Effector memory CD8-positive, alpha-beta T cell (primary cell): ENCODE data around the gene URB2.
A peak's percentile ranks its signal among the peaks of the same experiment; 100 is the strongest.
"Not testable (repeated sequence)": the region's sequence is repeated elsewhere in the genome, so short reads cannot be mapped to it uniquely, and the experiment has no call there.

Experiments used
- ATAC-seq: fragments of 150-1000 bp; cut with Tn5 transposase; replicated peaks from 2 replicates; pipeline ENCODE4 v1.10.0; 2021; ENCODE audit warnings: mild to moderate bottlenecking, moderate library complexity
- DNase-seq, 3 experiments: peaks; one replicate each; pipeline ENCODE4 v3.0.0; 2021
- H3K27ac Mint-ChIP-seq, 2 donors: one replicate each; pipeline ENCODE4 v1.8.0; 2022; ENCODE audit warnings: mild to moderate bottlenecking in 2 of 2, mixed read lengths in 2 of 2, moderate library complexity in 2 of 2
- H3K27me3 Mint-ChIP-seq, 2 donors: one replicate each; pipeline ENCODE4 v1.8.0; 2022; ENCODE audit warnings: mixed read lengths in 2 of 2
- H3K36me3 Mint-ChIP-seq: one replicate; pipeline ENCODE4 v1.8.0; 2022; ENCODE audit warnings: mild to moderate bottlenecking, moderate library complexity, mixed read lengths; ENCODE audit not compliant: insufficient read depth
- H3K4me1 Mint-ChIP-seq, 2 donors: one replicate each; pipeline ENCODE4 v1.8.0; 2022; ENCODE audit warnings: low read depth in 2 of 2, mixed read lengths in 2 of 2
- H3K4me3 Mint-ChIP-seq, 2 donors: one replicate each; pipeline ENCODE4 v1.8.0; 2022; ENCODE audit warnings: mild to moderate bottlenecking in 2 of 2, mixed read lengths in 2 of 2, moderate library complexity in 2 of 2
- H3K9me3 Mint-ChIP-seq, 2 donors: one replicate each; pipeline ENCODE4 v1.8.0; 2022; ENCODE audit warnings: mixed read lengths in 2 of 2

Gene URB2

DNA sequence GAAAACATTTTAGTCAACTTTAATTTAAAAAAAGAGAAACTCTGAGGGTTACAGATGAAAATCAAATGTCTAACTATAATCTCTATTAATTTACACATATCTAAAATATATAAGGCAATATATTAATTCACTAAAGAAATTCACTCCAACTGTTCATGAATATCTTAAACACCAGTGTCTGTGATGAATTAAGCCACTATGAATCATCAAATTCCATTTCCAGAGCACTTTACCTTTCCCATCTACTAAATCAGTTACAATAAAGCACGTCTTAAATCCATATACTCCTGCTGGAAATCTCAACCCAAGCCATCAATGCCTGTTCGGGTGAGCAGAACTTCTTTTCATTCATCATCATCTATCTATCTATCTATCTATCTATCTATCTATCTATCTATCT, 4.4 kb upstream of the URB2 start:
- H3K36me3 Mint-ChIP-seq = peaks cover 12% of the 10 kb centered on the region
- H3K27me3 Mint-ChIP-seq = no peaks in the 10 kb centered on the region
- H3K9me3 Mint-ChIP-seq = no peaks in the 10 kb centered on the region
- no peak overlapping the region for H3K27ac Mint-ChIP-seq
- DNase-seq (no peak), ATAC-seq (no peak)
- no peak overlapping the region for H3K4me3 Mint-ChIP-seq
- peaks cover 40 to 57% of the 10 kb centered on the region in 2 donors for H3K4me1 Mint-ChIP-seq

DNA sequence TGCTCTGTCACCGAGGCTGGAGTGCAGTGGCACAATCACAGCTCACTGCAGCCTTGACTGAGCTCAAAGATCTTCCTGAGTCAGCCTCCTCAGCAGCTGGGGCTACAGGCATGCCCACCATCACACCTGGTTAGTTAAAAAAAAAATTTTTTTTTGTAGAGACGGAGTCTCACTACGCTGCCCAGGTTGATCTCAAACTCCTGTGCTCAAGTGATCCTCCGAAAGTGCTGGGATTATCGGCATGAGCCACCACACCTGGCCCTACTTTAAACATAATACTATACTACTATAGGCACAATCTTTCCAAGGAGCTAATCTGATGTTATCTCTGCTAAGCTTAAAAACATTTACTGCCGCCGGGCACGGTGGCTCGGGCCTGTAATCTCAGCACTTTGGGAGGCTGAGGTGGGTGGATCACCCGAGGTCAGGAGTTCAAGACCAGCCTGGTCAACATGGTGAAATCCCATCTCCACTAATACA, 3.4 kb upstream of the URB2 start:
- H3K4me3 Mint-ChIP-seq = not testable (repeated sequence)

DNA sequence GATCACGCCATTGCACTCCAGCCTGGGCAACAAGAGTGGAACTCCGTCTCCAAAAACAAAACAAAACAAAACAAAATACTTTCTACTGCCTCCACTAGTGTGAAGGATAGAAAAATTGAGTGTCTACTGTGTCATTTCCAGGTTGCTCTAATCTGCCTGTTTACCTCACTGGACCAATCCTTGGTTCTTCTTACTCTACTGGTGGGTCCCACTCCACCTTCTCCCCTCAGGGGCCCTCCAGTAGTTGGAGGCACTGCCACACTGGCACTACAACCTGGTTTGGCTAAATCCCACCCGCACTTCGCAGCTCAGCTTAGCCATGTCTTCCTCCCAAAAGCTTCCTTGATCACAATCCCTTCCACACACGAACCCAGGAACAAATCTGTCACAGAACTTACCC, 2.8 kb upstream of the URB2 start:
- H3K36me3 Mint-ChIP-seq = peaks cover 12% of the 10 kb centered on the region
- DNase-seq (no peak), ATAC-seq (no peak)
- H3K9me3 Mint-ChIP-seq = no peaks in the 10 kb centered on the region
- H3K4me3 Mint-ChIP-seq = peak overlapping the region in 1 of 2 donors; percentile 94
- H3K27ac Mint-ChIP-seq = peak overlapping the region in 1 of 2 donors; percentile 42
- peaks cover 45 to 67% of the 10 kb centered on the region in 2 donors for H3K4me1 Mint-ChIP-seq
- H3K27me3 Mint-ChIP-seq = no peaks in the 10 kb centered on the region

More for the DNA sequence above, 3.4 kb upstream of the URB2 start:
- not testable (repeated sequence) for DNase-seq, H3K27me3 Mint-ChIP-seq, H3K9me3 Mint-ChIP-seq, H3K27ac Mint-ChIP-seq, ATAC-seq
- Mint-ChIP-seq H3K36me3 (peaks cover 12% of the 10 kb centered on the region), H3K4me1 (peaks cover 45 to 67% of the 10 kb centered on the region in 2 donors)

DNA sequence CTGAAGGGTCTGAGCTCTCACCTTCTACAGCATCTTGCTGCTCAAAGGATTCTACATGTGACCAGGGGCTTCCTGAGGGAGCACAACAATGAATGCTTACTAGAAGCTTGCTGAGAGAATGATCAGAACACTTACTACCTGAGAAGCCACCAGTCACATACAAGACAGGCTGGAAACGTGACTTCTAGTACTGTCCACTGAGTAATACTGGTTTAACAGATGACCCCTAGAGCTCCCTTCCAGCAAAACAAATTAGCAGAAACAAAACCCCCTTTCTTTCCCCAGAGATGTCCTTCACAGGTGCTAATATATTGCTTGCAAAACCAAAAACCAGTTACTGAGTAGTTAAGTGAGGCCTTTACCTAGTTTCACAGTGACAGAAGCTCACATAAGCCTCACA, 2.2 kb upstream of the URB2 start:
- H3K4me3 Mint-ChIP-seq = peak overlapping the region; percentile 87 to 94
- peak overlapping the region in 1 of 2 donors; percentile 42 for H3K27ac Mint-ChIP-seq

DNA sequence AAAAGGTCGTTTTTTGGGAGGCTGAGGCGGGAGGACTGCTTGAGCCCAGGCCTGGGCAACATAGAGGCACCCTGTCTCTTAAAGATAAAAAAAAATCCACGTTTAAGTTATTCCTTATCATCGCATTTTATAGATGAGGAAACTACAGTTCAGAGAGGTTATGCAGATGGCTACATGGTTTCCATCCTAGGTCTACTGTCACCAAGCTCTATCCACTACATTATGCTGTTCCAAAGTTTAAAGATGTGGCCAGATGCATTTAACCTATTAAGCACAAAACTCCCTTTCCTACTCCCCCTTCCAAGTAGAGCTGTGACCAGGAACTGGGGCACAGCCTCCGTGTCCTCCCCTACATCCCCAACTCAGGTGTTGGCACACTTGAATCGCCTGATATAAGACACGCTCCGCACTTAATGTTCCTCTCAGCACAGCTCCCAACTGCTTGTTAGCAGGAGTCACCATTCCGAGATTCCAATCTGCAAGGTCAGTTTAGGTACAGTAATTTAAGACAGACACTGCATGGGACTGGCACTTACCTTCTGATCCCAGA, 1.5 kb upstream of the URB2 start:
- peak overlapping the region; percentile 71 to 88 for H3K27ac Mint-ChIP-seq

More for the DNA sequence above, 2.2 kb upstream of the URB2 start:
- peaks cover 50 to 64% of the 10 kb centered on the region in 2 donors for H3K4me1 Mint-ChIP-seq
- no peaks in the 10 kb centered on the region for H3K27me3 Mint-ChIP-seq
- no peaks in the 10 kb centered on the region for H3K9me3 Mint-ChIP-seq
- no peak for DNase-seq
- ATAC-seq = no peak
- H3K36me3 Mint-ChIP-seq = peaks cover 12% of the 10 kb centered on the region

DNA sequence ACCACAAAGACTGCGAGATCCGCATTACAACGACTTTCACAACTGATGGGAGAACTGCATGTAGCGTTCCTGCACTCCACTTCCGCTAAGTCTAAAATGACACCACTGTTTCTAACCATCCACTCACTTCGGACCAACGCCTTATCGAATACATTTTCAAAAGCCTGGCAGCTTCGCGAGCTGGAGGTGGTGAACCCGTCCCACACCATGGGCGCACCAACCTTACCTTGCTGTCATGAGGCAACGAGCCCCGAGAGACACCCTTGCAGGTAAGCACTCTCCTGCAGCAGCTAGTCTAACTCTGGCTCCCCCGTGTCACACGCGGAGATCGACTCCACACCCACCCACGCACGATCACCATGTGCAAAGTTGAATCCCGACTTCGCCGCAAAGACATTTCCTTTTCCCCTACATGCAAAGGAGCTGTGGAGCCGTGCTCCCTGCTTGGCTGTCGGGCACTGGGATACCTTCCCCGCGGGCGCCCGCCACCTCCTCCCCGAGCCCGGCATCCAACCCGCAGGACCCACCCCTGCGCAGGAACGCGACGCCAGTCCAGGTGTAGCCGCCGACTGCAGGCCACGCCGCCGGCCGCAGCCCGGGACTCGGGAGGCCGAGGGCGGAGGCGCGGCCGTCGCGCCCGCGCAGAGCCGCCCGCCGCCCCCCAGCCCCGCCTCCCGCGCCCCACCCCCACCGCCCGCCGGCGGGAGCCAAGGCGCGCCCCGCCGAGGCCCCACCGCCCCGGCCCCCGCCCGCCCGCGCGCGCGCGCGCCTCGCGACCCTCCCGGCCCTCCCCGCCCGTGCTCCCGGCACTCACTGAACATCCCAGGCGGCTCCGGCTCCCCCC, 754 bp upstream of the URB2 start:
- Mint-ChIP-seq H3K27me3 (no peaks in the 10 kb centered on the region), H3K27ac (peak overlapping the region; percentile 71 to 88), H3K36me3 (peaks cover 10% of the 10 kb centered on the region), H3K4me3 (peak overlapping the region; percentile 87 to 94), H3K9me3 (no peaks in the 10 kb centered on the region), H3K4me1 (peaks cover 41 to 51% of the 10 kb centered on the region in 2 donors)
- peak; percentile 14 to 26 (median 15) for DNase-seq
- peak; percentile 24 for ATAC-seq

More for the DNA sequence above, 1.5 kb upstream of the URB2 start:
- no peaks in the 10 kb centered on the region for H3K9me3 Mint-ChIP-seq
- H3K4me1 Mint-ChIP-seq = peaks cover 48 to 58% of the 10 kb centered on the region in 2 donors
- peak overlapping the region; percentile 87 to 94 for H3K4me3 Mint-ChIP-seq
- no peak for ATAC-seq
- peaks cover 12% of the 10 kb centered on the region for H3K36me3 Mint-ChIP-seq
- no peaks in the 10 kb centered on the region for H3K27me3 Mint-ChIP-seq
- DNase-seq = no peak

DNA sequence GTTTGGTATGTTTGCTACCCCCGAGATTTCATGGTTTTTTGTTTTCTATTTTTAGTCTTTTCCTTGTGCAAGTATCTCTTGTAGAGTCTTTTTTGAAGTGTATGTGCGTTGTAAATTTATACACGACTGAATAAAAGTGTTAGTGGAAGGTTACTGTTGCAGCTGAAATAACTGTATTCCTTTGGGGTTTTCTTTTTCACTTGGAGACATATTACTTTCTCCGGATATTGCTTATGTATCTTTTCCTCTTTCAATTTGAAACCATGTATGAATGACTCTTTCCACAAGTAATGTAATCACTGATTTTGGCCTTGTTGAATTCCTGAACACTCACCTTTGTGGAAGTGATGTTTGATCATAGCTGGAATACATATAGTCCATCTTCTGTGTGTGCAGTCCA, 956 bp downstream of the URB2 start:
- H3K36me3 Mint-ChIP-seq = peaks cover 10% of the 10 kb centered on the region
- H3K27ac Mint-ChIP-seq = peak overlapping the region; percentile 96 to 98
- H3K4me3 Mint-ChIP-seq = peak overlapping the region; percentile 99
- ATAC-seq = no peak
- peaks cover 39 to 42% of the 10 kb centered on the region in 2 donors for H3K4me1 Mint-ChIP-seq
- no peaks in the 10 kb centered on the region for H3K9me3 Mint-ChIP-seq
- DNase-seq = no peak
- H3K27me3 Mint-ChIP-seq = no peaks in the 10 kb centered on the region

DNA sequence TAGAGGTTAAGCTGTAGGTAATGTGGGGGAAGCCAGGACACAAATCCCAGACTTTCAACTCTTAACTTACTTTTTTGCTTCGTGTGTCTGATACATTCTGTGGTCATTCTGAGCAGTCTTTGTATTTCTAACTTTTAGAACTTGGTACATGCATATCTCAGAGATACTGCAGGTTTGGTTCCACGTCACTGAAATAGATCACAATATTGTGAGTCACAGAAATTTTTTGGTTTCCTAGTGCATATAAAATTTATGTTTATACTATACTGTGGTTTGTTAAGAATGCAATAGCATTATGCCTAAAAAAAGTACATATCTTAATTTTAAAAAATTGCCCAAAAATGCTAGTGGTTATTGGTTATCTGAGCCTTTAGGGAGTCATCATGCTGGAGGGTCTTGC, 3.2 kb downstream of the URB2 start:
- no peaks in the 10 kb centered on the region for H3K9me3 Mint-ChIP-seq
- H3K27ac Mint-ChIP-seq = no peak overlapping the region
- H3K4me3 Mint-ChIP-seq = no peak overlapping the region
- ATAC-seq (no peak), DNase-seq (no peak)
- peaks cover 16% of the 10 kb centered on the region for H3K36me3 Mint-ChIP-seq
- H3K4me1 Mint-ChIP-seq = peaks cover 26 to 28% of the 10 kb centered on the region in 2 donors
- no peaks in the 10 kb centered on the region for H3K27me3 Mint-ChIP-seq

DNA sequence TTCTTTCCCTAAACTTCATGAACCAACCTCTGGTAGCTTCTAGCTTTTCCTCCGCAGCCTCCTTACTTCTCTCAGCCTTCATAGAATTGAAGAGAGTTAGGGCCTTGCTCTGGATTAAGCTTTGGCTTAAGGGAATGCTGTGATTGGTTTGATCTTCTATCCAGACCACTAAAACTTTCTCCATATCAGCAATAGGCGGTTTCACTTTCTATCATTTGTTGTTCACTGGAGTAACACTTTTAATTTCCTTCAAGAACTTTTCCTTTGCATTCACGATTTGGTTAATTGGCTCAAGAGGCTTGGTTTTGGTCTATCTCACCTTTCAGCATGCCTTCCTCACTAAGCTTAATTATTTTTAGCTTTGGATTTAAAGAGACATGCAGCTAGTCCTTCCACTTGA, 5.1 kb downstream of the URB2 start:
- DNase-seq (no peak), ATAC-seq (no peak)
- H3K4me1 Mint-ChIP-seq = peaks cover 16 to 18% of the 10 kb centered on the region in 2 donors

DNA sequence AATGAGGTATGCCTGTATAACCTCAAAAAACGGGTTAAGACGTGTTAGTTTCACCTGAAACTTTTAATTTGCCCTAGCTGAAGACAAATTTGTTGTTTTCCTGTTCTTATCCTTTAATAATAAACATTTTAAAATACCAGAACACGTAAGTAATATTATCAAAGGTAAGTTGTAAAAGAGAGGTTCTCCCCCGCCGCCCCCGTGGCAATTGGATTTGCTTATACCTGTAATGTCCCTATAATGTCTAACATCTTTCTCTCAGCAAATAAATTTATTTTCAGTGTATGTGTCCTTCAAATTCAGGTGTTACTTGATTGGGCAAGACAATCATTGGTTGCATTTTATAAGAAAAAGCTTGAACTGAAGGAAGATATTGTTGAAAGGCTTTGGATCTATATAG, 5.9 kb downstream of the URB2 start:
- ATAC-seq = no peak

More for the DNA sequence above, 5.1 kb downstream of the URB2 start:
- no peaks in the 10 kb centered on the region for H3K27me3 Mint-ChIP-seq
- H3K36me3 Mint-ChIP-seq = peaks cover 32% of the 10 kb centered on the region
- no peak overlapping the region for H3K4me3 Mint-ChIP-seq
- H3K9me3 Mint-ChIP-seq = no peaks in the 10 kb centered on the region
- H3K27ac Mint-ChIP-seq = no peak overlapping the region

DNA sequence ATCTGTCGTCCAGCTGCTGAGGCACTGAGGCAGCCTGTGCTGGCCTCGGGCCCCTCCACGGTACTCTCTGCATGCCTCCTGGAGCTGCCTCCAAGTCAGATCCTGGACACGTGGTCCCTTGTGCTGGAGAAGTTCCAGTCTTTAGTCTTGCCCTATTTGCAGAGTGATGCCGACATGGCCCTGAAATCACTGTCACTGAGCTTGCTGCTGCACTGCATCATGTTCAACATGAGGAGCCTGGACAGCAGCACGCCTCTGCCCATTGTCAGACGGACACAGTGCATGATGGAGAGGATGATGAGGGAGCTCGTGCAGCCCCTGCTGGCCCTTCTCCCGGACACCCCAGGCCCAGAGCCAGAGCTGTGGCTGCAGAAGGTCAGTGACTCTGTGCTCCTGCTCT, 10.0 kb downstream of the URB2 start:
- ATAC-seq (no peak), DNase-seq (no peak)
- Mint-ChIP-seq H3K4me3 (no peak overlapping the region), H3K27ac (no peak overlapping the region), H3K9me3 (no peaks in the 10 kb centered on the region), H3K4me1 (peaks cover 6 to 15% of the 10 kb centered on the region in 2 donors), H3K36me3 (peaks cover 51% of the 10 kb centered on the region), H3K27me3 (no peaks in the 10 kb centered on the region)

More for the DNA sequence above, 5.9 kb downstream of the URB2 start:
- Mint-ChIP-seq H3K4me3 (no peak overlapping the region), H3K9me3 (no peaks in the 10 kb centered on the region), H3K27ac (no peak overlapping the region), H3K27me3 (no peaks in the 10 kb centered on the region), H3K4me1 (peaks cover 10 to 11% of the 10 kb centered on the region in 2 donors), H3K36me3 (peaks cover 36% of the 10 kb centered on the region)
- DNase-seq = no peak

DNA sequence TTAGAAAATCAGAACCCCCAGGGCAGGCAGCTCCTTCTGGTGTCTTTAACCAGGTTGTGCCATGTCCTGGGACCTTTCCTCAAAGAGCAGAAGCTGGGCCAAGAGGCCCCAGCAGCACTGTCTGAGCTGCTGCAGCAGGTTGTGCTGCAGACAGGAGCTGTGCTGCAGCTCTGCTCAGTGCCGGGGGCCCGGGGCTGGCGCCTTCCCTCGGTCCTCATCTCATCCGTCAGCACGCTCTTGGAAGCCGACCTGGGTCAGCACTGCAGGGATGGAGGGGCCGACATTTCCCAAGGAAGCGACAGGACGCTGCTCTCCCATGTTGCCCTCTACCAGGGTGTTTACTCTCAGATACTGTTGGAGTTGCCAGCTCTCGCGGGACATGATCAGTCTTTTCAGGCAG, 11.7 kb downstream of the URB2 start:
- peaks cover 9 to 10% of the 10 kb centered on the region in 2 donors for H3K4me1 Mint-ChIP-seq
- ATAC-seq (no peak), DNase-seq (no peak)
- H3K4me3 Mint-ChIP-seq = no peak overlapping the region
- H3K27ac Mint-ChIP-seq = no peak overlapping the region
- no peaks in the 10 kb centered on the region for H3K27me3 Mint-ChIP-seq
- H3K9me3 Mint-ChIP-seq = no peaks in the 10 kb centered on the region
- peaks cover 54% of the 10 kb centered on the region for H3K36me3 Mint-ChIP-seq

DNA sequence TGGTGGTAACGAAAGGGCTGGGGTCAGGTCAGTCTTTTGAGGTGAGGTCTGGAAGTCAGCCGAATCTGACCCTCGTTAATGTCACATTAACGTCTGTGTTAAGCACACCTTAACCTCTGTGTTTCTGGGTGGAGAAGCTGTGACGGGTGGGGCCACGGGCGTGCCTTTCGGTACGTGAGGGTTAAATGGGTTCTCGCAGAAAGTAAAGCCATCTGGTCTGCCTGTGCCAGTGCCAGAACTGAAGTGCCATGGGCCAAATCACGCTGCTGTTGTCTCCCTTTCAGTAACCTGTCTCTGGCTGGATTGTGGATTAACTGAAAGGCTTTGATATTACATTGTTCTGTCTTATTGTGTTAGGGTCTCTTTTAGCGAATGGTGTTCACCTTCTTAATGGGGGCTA, 14.4 kb downstream of the URB2 start:
- Mint-ChIP-seq H3K27ac (peak overlapping the region in 1 of 2 donors; percentile 41), H3K9me3 (no peaks in the 10 kb centered on the region), H3K36me3 (peaks cover 44% of the 10 kb centered on the region), H3K4me1 (peaks cover 10 to 13% of the 10 kb centered on the region in 2 donors), H3K27me3 (no peaks in the 10 kb centered on the region), H3K4me3 (no peak overlapping the region)
- ATAC-seq (no peak), DNase-seq (no peak)

DNA sequence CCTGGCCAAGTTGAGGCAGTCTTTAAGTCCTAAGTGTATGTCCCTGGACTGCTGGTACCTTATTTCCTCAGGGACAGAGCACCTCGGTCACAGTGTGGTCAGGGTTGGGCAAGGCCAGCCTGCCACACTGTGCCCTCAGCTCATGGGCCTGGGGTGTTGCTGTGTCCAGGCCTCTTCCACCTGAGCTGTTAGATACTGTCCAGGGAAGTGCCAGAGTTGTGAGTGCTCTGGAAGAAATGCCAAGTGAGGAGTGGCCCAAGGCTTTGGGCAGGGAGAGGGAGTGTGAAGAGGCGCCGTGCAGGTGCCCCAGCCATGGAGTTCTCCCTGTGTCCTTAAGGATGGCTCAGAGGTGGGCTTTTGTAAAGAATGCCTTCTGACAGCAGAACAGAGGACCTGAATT, 15.3 kb downstream of the URB2 start:
- peaks cover 39% of the 10 kb centered on the region for H3K36me3 Mint-ChIP-seq
- no peaks in the 10 kb centered on the region for H3K27me3 Mint-ChIP-seq
- peaks cover 10 to 13% of the 10 kb centered on the region in 2 donors for H3K4me1 Mint-ChIP-seq
- DNase-seq (no peak), ATAC-seq (no peak)
- no peak overlapping the region for H3K4me3 Mint-ChIP-seq
- H3K9me3 Mint-ChIP-seq = no peaks in the 10 kb centered on the region
- H3K27ac Mint-ChIP-seq = no peak overlapping the region
